Retinal pigment epithelial cell (primary cell): ENCODE data around the gene RNU6-9.
A peak's percentile ranks its signal among the peaks of the same experiment; 100 is the strongest.

Experiments
- DNase-seq: peaks from one replicate; pipeline ENCODE4 v3.0.0-alpha.2; 2010; ENCODE audit warnings: low read depth
- H3K4me3 ChIP-seq: 2 replicates; pipeline ENCODE4 v1.5.1; 2011; ENCODE audit warnings: mild to moderate bottlenecking, low read length, control low read depth, moderate library complexity
- CTCF ChIP-seq: conservative IDR thresholded peaks from 2 replicates; pipeline ENCODE4 v1.5.1; 2011; ENCODE audit warnings: low read depth, low read length, control low read depth, inconsistent platforms

RNU6-9 gene

DNA sequence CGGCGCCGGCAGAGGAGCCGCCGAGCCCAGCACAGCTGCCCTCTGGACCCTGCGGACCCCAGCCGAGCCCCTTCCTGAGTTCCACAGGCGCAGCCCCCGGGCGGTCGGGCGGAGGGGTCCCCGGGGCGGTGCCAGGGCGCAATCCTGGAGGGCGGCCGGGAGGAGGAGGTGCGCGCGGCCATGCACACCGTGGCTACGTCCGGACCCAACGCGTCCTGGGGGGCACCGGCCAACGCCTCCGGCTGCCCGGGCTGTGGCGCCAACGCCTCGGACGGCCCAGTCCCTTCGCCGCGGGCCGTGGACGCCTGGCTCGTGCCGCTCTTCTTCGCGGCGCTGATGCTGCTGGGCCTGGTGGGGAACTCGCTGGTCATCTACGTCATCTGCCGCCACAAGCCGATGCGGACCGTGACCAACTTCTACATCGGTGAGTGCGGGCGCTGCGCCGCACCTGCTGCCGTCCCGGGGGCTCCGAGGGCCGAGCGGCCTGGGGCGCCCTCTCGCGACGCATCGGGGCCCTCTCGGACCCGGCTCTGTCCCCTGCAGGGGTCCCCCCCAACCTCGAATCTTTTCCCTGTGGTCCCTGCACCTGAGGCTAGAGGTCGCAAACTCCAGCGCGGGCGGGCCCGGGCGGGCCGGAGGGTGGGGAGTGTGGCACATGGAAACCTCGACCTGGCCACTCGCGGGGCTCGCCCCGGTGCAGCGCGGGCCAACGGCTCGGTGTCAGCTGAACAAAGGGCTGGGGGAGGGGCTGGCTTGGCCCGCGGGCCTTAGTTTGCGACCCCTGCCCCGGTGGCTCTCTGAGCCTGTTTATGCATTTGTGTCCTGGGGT, 24.3 kb downstream of the RNU6-9 start, which contains the start of gene KISS1R:
Gene KISS1R (plus strand): TSS at position 11 of the 829 bp plus-strand sequence. CDS start 170 bp downstream, at position 181.
- TF ChIP-seq CTCF = peak; percentile 42
- H3K4me3 ChIP-seq = no peak within 1 kb of the TSS

DNA sequence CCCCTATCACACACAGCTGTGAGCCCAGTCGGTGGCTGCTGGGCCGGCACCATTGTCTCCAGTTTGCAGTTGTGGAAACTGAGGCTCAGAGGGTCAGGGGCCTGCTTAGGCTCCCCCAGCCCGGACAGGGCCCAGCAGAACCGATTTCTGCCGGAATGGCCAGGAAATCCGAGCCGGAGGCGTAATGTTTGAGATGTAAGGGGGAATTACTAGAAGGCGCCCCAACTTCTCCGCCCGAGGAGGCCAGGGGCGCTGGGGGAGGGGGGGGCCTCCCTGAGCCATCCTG, 24.8 kb downstream of the RNU6-9 start:
- DNase-seq = no peak
- no peak for TF ChIP-seq CTCF
- no peak overlapping the region for H3K4me3 ChIP-seq

More for the DNA sequence above, 24.3 kb downstream of the RNU6-9 start, which contains the start of gene KISS1R:
- DNase-seq = no peak

- no peak for DNase-seq
- TF ChIP-seq CTCF = no peak
- no peak overlapping the region for H3K4me3 ChIP-seq
Observed at GRCh38 chr19:918481-919198, 25.4 kb downstream of the RNU6-9 start.

DNA sequence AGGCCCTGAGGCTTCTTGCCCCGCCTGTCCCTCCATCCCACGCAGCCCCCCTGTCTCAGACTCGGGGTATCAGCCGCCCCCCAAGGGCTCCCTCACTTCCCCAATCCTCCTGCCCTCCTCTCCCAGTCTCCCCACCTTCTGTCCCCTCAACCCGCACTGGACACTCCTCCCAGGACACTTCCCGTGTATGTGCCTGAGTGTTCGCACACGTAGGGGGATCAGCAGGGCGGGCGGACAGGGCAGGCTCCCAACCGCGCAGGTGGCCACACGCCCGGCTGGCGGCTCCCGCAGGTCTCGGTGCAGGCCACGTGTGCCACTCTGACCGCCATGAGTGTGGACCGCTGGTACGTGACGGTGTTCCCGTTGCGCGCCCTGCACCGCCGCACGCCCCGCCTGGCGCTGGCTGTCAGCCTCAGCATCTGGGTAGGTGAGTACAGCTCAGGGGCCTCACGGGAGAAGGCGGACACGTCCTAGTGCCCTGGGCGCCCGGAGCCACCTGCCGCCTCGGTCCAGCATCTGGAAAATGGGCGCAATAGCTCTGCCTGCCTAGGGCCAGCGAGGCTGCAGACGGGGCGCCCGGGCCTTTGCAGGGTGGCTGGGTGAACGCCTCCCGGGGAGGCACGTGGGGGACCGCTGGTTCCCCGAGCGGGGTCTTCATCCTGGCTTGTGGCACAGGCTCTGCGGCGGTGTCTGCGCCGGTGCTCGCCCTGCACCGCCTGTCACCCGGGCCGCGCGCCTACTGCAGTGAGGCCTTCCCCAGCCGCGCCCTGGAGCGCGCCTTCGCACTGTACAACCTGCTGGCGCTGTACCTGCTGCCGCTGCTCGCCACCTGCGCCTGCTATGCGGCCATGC, 26.1 kb downstream of the RNU6-9 start:
- H3K4me3 ChIP-seq = no peak overlapping the region
- DNase-seq = no peak
- TF ChIP-seq CTCF = no peak

DNA sequence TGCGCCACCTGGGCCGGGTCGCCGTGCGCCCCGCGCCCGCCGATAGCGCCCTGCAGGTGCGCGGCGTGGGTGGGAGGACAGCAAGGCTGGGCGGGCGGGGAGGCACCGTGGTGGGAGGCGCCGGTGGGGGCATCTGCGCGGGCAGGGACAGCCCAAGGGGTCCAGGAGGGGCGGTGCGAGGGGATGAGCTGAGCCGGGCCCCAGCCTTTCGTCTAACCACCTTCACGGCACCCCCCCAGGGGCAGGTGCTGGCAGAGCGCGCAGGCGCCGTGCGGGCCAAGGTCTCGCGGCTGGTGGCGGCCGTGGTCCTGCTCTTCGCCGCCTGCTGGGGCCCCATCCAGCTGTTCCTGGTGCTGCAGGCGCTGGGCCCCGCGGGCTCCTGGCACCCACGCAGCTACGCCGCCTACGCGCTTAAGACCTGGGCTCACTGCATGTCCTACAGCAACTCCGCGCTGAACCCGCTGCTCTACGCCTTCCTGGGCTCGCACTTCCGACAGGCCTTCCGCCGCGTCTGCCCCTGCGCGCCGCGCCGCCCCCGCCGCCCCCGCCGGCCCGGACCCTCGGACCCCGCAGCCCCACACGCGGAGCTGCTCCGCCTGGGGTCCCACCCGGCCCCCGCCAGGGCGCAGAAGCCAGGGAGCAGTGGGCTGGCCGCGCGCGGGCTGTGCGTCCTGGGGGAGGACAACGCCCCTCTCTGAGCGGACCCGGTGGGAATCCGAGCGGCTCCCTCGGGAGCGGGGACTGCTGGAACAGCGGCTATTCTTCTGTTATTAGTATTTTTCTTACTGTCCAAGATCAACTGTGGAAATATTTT, 27.0 kb downstream of the RNU6-9 start:
- no peak for TF ChIP-seq CTCF
- H3K4me3 ChIP-seq = no peak overlapping the region
- no peak for DNase-seq

GRCh38 chr19:924553-925086, 31.3 kb downstream of the RNU6-9 start:
- no peak for DNase-seq
- TF ChIP-seq CTCF = no peak
- peak overlapping the region; percentile 74 for H3K4me3 ChIP-seq
